PFSK-1 (cell line): ENCODE data around the gene UBA52.

Source experiments
- FOXP2 ChIP-seq: optimal IDR thresholded peaks from 2 replicates; pipeline ENCODE3; 2011; ENCODE audit warnings: borderline replicate concordance, control low read depth, inconsistent platforms; ENCODE audit not compliant: insufficient read depth; ENCODE audit errors: extremely low read length, extremely low read depth
- POLR2AphosphoS5 ChIP-seq: IDR thresholded peaks from 2 replicates; pipeline ENCODE4 v1.6.1; 2012; ENCODE audit warnings: low read depth, mild to moderate bottlenecking, control low read depth, low read length, moderate library complexity
- REST ChIP-seq, 2 experiments: IDR thresholded peaks; 2 replicates each; pipeline versions ENCODE4 v1.6.1 to v1.8.0; 2011 to 2012; ENCODE audit warnings: low read depth in 2 of 2, low read length in 2 of 2, control low read depth in 1 of 2, inconsistent platforms in 1 of 2, mild to moderate bottlenecking in 1 of 2, moderate library complexity in 1 of 2; ENCODE audit not compliant: insufficient read depth in 1 of 2
- SIN3A ChIP-seq: IDR thresholded peaks from 2 replicates; pipeline ENCODE4 v1.6.1; 2012; ENCODE audit warnings: mild to moderate bottlenecking, low read length, moderate library complexity, borderline replicate concordance; ENCODE audit not compliant: insufficient read depth
- TAF1 ChIP-seq: IDR thresholded peaks from 2 replicates; pipeline ENCODE4 v1.6.1; 2012; ENCODE audit warnings: low read length, control low read depth, borderline replicate concordance; ENCODE audit not compliant: insufficient read depth

UBA52 gene

GRCh38 chr19:18529782-18530181 lies 41.9 kb upstream of the UBA52 start:
- TF ChIP-seq REST (IDR thresholded peaks at IDR 0.05; ENCODE audit: insufficient read depth in 1 of 2, low read depth in 2 of 2, low read length in 2 of 2) (no peak), SIN3A (no peak), TAF1 (no peak), FOXP2 (no peak)

- no peak for TF ChIP-seq SIN3A
These were observed 40.2 kb upstream of the UBA52 start for GRCh38 chr19:18531485-18531884.

- TF ChIP-seq SIN3A (no peak), REST (IDR thresholded peaks at IDR 0.05; ENCODE audit: insufficient read depth in 1 of 2, low read depth in 2 of 2, low read length in 2 of 2) (no peak), TAF1 (no peak), FOXP2 (no peak), POLR2AphosphoS5 (no peak)
These were observed 39.3 kb upstream of the UBA52 start for GRCh38 chr19:18532168-18532890.

- TF ChIP-seq REST (IDR thresholded peaks at IDR 0.05; ENCODE audit: insufficient read depth in 1 of 2, low read depth in 2 of 2, low read length in 2 of 2) (no peak), TAF1 (no peak), FOXP2 (no peak), POLR2AphosphoS5 (no peak), SIN3A (no peak)
These were observed 38.6 kb upstream of the UBA52 start for GRCh38 chr19:18533058-18533457.

GRCh38 chr19:18536475-18536874 lies 35.2 kb upstream of the UBA52 start:
- TF ChIP-seq TAF1 (no peak), REST (IDR thresholded peaks at IDR 0.05; ENCODE audit: insufficient read depth in 1 of 2, low read depth in 2 of 2, low read length in 2 of 2) (no peak), SIN3A (no peak), FOXP2 (no peak), POLR2AphosphoS5 (no peak)

- TF ChIP-seq POLR2AphosphoS5: no peak
- TF ChIP-seq TAF1: no peak
- TF ChIP-seq REST (IDR thresholded peaks at IDR 0.05; ENCODE audit: insufficient read depth in 1 of 2, low read depth in 2 of 2, low read length in 2 of 2): no peak
- TF ChIP-seq FOXP2: no peak
- TF ChIP-seq SIN3A: no peak
These were observed 34.2 kb upstream of the UBA52 start for GRCh38 chr19:18537431-18537830.
